Activated CD4-positive, alpha-beta T cell treated with anti-CD3 and anti-CD28 coated beads for 4 hours (primary cell): ENCODE data around the gene SLC22A4.

Experiments used
- DNase-seq, 2 donors: peaks; one replicate each; pipeline ENCODE4 v3.0.0-alpha.2; 2020

The SLC22A4 gene

DNA sequence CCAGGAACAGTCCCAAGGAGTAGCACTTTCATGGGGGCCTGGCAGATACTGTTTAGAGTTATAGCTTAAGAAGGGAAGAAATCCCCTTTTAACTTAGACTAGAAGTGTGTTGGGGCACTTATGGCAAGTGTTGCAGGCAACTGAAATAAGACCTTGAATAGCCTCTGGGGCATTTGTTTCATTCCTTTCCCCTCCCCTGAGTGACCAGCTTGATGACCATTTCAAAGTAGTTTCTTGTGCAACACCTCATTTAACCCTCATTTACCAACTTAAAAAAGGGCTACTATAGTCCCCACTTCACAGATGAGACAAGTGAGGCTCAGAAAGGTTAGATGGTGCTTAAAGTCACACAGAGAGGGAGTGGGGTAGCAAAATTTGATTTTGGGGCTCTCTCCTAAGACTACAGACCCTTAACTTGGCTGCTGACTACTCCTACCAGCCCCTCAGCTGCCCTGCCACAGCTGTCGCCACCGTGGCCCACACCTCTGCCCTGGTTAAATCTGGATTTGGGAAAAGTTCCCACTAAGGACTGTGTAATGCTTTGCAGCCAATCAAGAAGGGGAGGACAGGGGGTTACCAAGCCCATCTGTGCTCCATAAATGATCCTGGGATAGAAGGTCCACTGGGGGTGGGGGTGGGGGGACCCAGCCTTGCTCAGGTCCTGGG lies 31.2 kb upstream of the SLC22A4 start:
- DNase-seq, result no peak

DNA sequence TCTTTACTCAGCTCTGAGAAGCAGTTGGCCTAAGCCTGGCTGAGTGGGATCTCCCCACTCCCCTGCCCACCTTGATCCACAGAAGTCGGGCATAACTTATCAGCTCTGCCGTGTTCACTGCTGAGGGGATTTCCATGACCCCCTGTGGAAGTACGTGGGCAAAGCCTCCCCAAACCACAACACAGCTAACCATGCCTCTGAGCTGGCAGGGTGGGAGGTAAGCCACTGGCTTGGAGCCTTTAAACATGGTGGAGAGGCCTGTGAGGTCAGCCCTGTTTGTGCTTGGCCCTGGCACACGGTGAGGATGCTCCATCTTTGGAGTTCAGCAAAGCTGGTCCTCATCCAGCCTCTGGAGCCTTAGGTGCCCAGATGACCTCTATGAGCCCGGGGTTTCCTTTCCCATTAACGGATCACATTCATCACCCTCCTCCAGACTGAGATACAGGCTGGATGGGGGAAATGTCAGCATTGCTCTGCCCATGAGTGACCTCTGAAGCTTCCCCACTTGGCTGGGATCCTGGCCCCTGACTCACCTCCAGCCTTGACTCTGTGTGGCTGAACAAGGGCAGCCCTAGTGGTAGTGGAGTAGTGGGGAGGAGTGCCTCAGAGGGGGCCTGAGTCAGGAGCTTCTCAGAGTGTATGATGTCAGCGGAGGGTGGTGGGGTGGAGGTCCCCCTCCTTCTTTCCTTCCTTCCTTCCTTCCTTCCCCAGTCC lies 30.5 kb upstream of the SLC22A4 start:
- DNase-seq, result no peak

GRCh38 chr5:132264546-132265335 lies 29.5 kb upstream of the SLC22A4 start:
- DNase-seq, result no peak

- no peak for DNase-seq
These were observed 28.7 kb upstream of the SLC22A4 start for GRCh38 chr5:132265336-132266030.

GRCh38 chr5:132266031-132266835 lies 28.0 kb upstream of the SLC22A4 start:
- DNase-seq, result no peak

DNA sequence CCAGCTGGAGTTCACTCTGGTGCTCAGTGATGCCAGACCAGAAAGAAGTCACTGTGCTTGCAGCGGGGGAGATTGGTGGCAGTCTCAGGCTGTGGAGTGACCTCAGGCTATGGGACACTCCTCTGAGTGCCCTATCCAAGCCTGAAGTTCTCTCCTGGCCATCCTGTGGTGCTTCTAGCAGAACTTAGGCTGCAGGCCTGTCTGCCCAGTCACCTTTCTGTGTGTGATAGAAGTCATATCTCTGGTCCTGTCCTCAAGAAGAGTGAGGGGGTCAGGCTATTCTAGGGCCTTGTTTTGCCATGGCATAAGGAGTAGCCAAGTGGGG lies 27.4 kb upstream of the SLC22A4 start:
- DNase-seq, result no peak

DNA sequence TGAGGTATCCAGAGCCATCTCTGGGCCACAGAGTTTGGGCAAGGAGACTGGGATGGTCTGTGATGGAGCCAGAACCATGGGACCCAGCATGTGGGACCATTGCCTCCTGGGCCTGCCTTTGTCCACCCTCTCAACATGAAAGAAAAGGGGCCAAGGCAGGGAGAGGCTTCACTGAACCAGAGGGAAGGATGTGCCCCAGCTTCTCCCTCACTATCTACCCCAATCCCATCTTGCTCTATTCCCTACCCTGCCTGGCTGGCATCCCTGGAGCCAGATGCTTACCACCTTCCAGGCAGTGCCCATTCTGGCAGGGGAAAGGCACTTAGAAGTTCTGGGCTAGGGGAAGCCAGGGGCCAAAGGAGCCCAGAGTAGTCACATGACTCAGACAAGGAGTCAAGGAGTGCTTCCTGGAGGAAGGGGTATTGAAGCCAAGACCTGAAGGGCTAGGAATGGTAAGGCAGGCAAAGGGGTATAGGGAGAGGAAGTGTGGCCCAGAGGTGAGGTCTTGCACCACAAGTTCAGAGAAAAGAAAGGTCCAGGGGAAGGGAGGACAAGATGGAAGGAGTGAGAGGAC lies 26.9 kb upstream of the SLC22A4 start:
- DNase-seq, result no peak

GRCh38 chr5:132267931-132268768 lies 26.0 kb upstream of the SLC22A4 start:
- no peak for DNase-seq

- DNase-seq, result no peak
These were observed 25.2 kb upstream of the SLC22A4 start for GRCh38 chr5:132268769-132269551.

DNA sequence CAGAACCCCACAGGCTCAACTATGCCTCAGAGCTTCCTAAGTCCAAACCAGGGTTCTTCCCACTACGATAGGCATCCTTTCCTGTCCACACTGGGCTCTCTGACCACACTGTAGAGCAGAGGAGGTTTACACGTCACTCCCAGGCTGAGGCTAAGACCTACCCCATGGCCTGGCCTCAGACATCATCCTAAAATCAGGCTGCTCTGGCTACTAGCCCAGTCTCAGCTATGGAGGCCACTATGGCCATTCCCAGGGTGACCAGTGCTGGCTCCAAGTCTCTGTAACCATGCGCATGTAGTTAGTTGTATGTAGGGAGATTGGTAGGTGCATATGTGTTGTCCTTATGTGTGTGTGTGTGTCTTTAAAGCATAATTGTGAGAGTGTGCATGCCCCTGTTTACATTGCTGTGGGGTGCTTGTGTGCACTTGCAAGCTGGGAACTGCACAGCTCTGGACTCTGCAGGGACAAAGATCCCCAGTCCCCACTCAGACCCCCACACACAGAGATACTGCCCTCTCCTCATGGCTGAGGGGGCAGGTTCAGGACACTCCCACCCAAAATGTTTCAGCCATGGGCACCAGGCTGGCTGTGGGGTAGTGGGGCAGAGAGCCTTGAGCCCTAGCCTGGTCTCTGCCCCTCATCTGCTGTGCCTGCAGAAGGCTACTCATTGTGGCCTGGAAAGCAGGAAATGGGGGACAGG lies 24.4 kb upstream of the SLC22A4 start:
- DNase-seq, result no peak

DNA sequence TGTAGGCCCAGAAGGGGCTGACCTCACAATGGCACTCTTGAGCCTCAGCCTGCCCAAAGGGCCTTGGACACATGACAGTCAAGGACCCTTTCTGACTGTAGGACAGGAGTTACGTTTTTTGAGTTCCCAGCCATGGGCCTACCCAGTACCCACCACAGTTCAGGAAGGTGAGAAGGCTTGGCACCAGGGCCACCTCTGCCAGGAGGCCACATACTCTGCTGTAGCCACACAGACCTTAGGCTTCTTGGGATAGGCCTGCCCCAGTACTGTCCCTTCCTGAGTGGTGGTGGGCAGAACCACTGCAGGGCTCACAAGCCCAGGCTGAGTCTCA lies 23.9 kb upstream of the SLC22A4 start:
- DNase-seq, result no peak

DNA sequence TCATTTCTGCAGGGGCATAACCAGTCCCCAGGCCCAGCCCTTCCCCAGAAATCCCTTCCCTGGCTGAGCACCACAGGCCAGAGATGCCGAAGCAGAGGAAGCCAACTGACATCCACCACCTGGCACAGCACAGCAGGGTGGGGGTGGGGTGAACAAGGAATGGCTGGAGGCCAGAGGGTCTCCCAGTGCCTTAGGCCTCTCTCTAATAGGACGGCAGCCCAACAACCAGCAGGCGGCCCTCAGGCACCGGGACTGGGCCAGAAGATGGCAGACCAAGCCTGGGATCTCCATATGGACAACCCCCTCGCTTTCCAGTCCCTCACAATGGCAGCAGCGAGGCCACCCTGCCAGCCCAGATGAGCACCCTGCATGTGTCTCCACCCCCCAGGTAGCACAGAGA lies 23.5 kb upstream of the SLC22A4 start:
- no peak for DNase-seq

GRCh38 chr5:132271251-132272246 lies 22.6 kb upstream of the SLC22A4 start:
- DNase-seq, result no peak

GRCh38 chr5:132272311-132273210 lies 21.6 kb upstream of the SLC22A4 start:
- DNase-seq, result peak; percentile 63 to 76

- DNase-seq, result no peak
These were observed 20.6 kb upstream of the SLC22A4 start for GRCh38 chr5:132273631-132274030.

DNA sequence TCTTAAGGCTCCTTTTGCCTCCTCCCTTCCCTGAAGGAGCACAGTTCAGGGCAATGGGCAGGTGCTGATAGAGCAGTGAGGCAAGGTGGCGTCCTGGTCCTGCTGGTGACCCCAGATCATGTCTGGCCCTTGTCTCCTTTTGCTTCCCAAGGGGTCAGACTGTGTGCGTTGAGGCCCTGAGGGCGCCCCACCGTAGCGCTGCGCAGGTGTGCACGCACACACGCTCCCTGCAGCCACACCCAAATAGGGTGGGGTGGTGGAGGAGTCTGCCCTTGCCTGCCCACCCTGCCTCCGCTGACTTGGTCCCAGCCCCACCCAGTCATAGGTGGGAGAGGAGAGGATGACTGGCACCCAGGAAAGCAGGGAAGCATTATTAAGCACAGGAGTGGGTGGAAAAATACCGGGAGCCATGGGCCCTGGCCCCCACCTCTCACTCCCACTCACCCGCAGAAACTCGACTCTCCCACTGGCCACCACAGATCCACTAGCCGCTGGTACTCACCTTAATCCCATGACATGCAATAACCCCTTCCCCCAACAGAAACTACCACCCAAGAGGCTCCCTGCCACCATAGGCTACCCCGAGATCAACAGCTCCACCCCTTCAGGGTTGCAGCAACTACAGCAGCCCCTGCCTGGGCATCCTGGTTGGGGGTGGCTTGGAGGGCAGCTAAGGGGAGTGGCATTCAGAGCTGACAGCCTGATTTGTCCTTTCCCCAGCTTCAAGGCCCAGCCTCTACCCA lies 20.0 kb upstream of the SLC22A4 start:
- no peak for DNase-seq
